RWPE2 (cell line): ENCODE measurements around the gene DSCAML1.

ENCODE experiments used
- ATAC-seq: fragments of 200-7000 bp; cut with Tn5 transposase; 3 replicates; pipeline ENCODE4 v1.9.1; 2021; ENCODE audit warnings: low read depth
- DNase-seq: peaks from one replicate; pipeline ENCODE4 v3.0.0-alpha.2; 2020; ENCODE audit warnings: low spot score
- H3K27ac ChIP-seq: fragments of 450-650 bp; 2 replicates; pipeline ENCODE4 v1.5.1; 2017; ENCODE audit warnings: mild to moderate bottlenecking; ENCODE audit not compliant: poor library complexity, severe bottlenecking
- H3K27me3 ChIP-seq: fragments of 250-450 bp; sonication (Bioruptor Pico); 2 replicates; pipeline ENCODE4 v1.5.1; 2021; ENCODE audit warnings: mild to moderate bottlenecking, moderate library complexity; ENCODE audit not compliant: insufficient read depth, poor library complexity, severe bottlenecking
- H3K36me3 ChIP-seq: fragments of 250-450 bp; sonication (Bioruptor Pico); 2 replicates; pipeline ENCODE4 v1.5.1; 2020; ENCODE audit warnings: low read depth, mild to moderate bottlenecking, moderate library complexity
- H3K4me1 ChIP-seq: fragments of 250-450 bp; sonication (Bioruptor Pico); 2 replicates; pipeline ENCODE4 v1.5.1; 2021; ENCODE audit warnings: mild to moderate bottlenecking, moderate library complexity; ENCODE audit not compliant: insufficient read depth, poor library complexity, severe bottlenecking
- H3K4me3 ChIP-seq: fragments of 250-450 bp; sonication (Bioruptor Pico); 2 replicates; pipeline ENCODE4 v1.5.1; 2021; ENCODE audit warnings: mild to moderate bottlenecking, moderate library complexity; ENCODE audit not compliant: severe bottlenecking
- H3K9me3 ChIP-seq: fragments of 250-450 bp; sonication (Bioruptor Pico); 2 replicates; pipeline ENCODE4 v1.5.1; 2021; ENCODE audit warnings: mild to moderate bottlenecking, moderate library complexity; ENCODE audit not compliant: severe bottlenecking
- CTCF ChIP-seq: fragments of 450-650 bp; IDR thresholded peaks from one replicate; pipeline ENCODE4 v1.5.1; 2017; ENCODE audit warnings: mild to moderate bottlenecking, moderate library complexity; ENCODE audit not compliant: poor library complexity, severe bottlenecking

Gene DSCAML1

GRCh38 chr11:117733316-117733715 is 63.7 kb downstream of the DSCAML1 start:
- Histone ChIP-seq H3K4me3 (no peak overlapping the region), H3K4me1 (no peaks in the 10 kb centered on the region), H3K27me3 (peaks cover 10% of the 10 kb centered on the region), H3K9me3 (no peaks in the 10 kb centered on the region), H3K36me3 (no peaks in the 10 kb centered on the region), H3K27ac (no peak overlapping the region)
- ATAC-seq (no peak), DNase-seq (no peak)
- no peak for TF ChIP-seq CTCF

- Histone ChIP-seq H3K4me1 (no peaks in the 10 kb centered on the region), H3K27me3 (peaks cover 14% of the 10 kb centered on the region), H3K4me3 (no peak overlapping the region), H3K9me3 (no peaks in the 10 kb centered on the region), H3K27ac (no peak overlapping the region), H3K36me3 (no peaks in the 10 kb centered on the region)
- no peak for DNase-seq
- ATAC-seq: no peak
- TF ChIP-seq CTCF: no peak
Observed at GRCh38 chr11:117731722-117732290, 65.2 kb downstream of the DSCAML1 start.

GRCh38 chr11:117730208-117730800 is 66.7 kb downstream of the DSCAML1 start:
- Histone ChIP-seq H3K27me3 (peaks cover 14% of the 10 kb centered on the region), H3K4me3 (no peak overlapping the region), H3K27ac (no peak overlapping the region), H3K9me3 (no peaks in the 10 kb centered on the region), H3K4me1 (no peaks in the 10 kb centered on the region), H3K36me3 (no peaks in the 10 kb centered on the region)
- DNase-seq (no peak), ATAC-seq (no peak)
- TF ChIP-seq CTCF: no peak

GRCh38 chr11:117725048-117725734 is 71.8 kb downstream of the DSCAML1 start:
- no peak overlapping the region for H3K27ac ChIP-seq
- H3K27me3 ChIP-seq: peaks cover 14% of the 10 kb centered on the region
- no peaks in the 10 kb centered on the region for H3K9me3 ChIP-seq
- H3K4me3 ChIP-seq: no peak overlapping the region
- no peak for DNase-seq
- ATAC-seq: no peak
- H3K4me1 ChIP-seq: no peaks in the 10 kb centered on the region
- H3K36me3 ChIP-seq: no peaks in the 10 kb centered on the region
- no peak for TF ChIP-seq CTCF

- TF ChIP-seq CTCF: no peak
- Histone ChIP-seq H3K27me3 (peaks cover 12% of the 10 kb centered on the region), H3K4me3 (no peak overlapping the region), H3K4me1 (no peaks in the 10 kb centered on the region), H3K9me3 (no peaks in the 10 kb centered on the region), H3K27ac (no peak overlapping the region), H3K36me3 (no peaks in the 10 kb centered on the region)
- ATAC-seq (no peak), DNase-seq (no peak)
Observed at GRCh38 chr11:117724621-117725020, 72.4 kb downstream of the DSCAML1 start.
